ENCODE results near the gene TAAR9.

Gene TAAR9

GRCh38 chr6:132537977-132538376 is at the start of gene TAAR9:
Gene TAAR9, plus strand, starts transcription at chr6:132538277. Its CDS starts 13 bp downstream, at chr6:132538290.
- no peak for DNase-seq (ENCODE audit: low spot score)

GRCh38 chr6:132489376-132489775 is 48.7 kb upstream of the TAAR9 start:
- no peak for DNase-seq (ENCODE audit: low spot score)

GRCh38 chr6:132490024-132490423 is 48.1 kb upstream of the TAAR9 start:
- DNase-seq (ENCODE audit: low spot score), result no peak

GRCh38 chr6:132490478-132491204 is 47.4 kb upstream of the TAAR9 start:
- DNase-seq (ENCODE audit: low spot score), result no peak

- DNase-seq (ENCODE audit: low spot score), result peak; percentile 14
Observed at GRCh38 chr6:132491303-132491702, 46.8 kb upstream of the TAAR9 start.

- DNase-seq (ENCODE audit: low spot score), result no peak
Observed at GRCh38 chr6:132491881-132492280, 46.2 kb upstream of the TAAR9 start.

GRCh38 chr6:132494954-132495353 is 43.1 kb upstream of the TAAR9 start:
- DNase-seq (ENCODE audit: low spot score), result no peak

- no peak for DNase-seq (ENCODE audit: low spot score)
Observed at GRCh38 chr6:132495604-132496079, 42.4 kb upstream of the TAAR9 start.

GRCh38 chr6:132496519-132497180 is 41.4 kb upstream of the TAAR9 start:
- DNase-seq (ENCODE audit: low spot score), result no peak

- DNase-seq (ENCODE audit: low spot score), result no peak
Observed at GRCh38 chr6:132498638-132499037, 39.4 kb upstream of the TAAR9 start.

GRCh38 chr6:132499757-132500156 is 38.3 kb upstream of the TAAR9 start:
- DNase-seq (ENCODE audit: low spot score), result no peak

GRCh38 chr6:132504757-132505156 is 33.3 kb upstream of the TAAR9 start:
- DNase-seq (ENCODE audit: low spot score), result no peak

- no peak for DNase-seq (ENCODE audit: low spot score)
Observed at GRCh38 chr6:132505158-132505557, 32.9 kb upstream of the TAAR9 start.

GRCh38 chr6:132506461-132506860 is 31.6 kb upstream of the TAAR9 start:
- DNase-seq (ENCODE audit: low spot score), result no peak

GRCh38 chr6:132506869-132507808 is 30.9 kb upstream of the TAAR9 start:
- no peak for DNase-seq (ENCODE audit: low spot score)

GRCh38 chr6:132511210-132511830 is 26.8 kb upstream of the TAAR9 start:
- DNase-seq (ENCODE audit: low spot score), result peak; percentile 21

- no peak for DNase-seq (ENCODE audit: low spot score)
Observed at GRCh38 chr6:132511831-132512220, 26.3 kb upstream of the TAAR9 start.

GRCh38 chr6:132512342-132512637 is 25.8 kb upstream of the TAAR9 start:
- DNase-seq (ENCODE audit: low spot score), result no peak

- DNase-seq (ENCODE audit: low spot score), result peak; percentile 87
Observed at GRCh38 chr6:132512638-132513632, 25.1 kb upstream of the TAAR9 start, which contains the start of gene STX7. Gene STX7, minus strand, starts transcription at chr6:132513116. Its CDS starts 9,586 bp downstream, at chr6:132503530.

- DNase-seq (ENCODE audit: low spot score), result no peak
Observed at GRCh38 chr6:132513831-132514545, 24.1 kb upstream of the TAAR9 start.

Measured in RKO (cell line).